Measurements from ENCODE around the gene ZFPL1.

Gene ZFPL1

DNA sequence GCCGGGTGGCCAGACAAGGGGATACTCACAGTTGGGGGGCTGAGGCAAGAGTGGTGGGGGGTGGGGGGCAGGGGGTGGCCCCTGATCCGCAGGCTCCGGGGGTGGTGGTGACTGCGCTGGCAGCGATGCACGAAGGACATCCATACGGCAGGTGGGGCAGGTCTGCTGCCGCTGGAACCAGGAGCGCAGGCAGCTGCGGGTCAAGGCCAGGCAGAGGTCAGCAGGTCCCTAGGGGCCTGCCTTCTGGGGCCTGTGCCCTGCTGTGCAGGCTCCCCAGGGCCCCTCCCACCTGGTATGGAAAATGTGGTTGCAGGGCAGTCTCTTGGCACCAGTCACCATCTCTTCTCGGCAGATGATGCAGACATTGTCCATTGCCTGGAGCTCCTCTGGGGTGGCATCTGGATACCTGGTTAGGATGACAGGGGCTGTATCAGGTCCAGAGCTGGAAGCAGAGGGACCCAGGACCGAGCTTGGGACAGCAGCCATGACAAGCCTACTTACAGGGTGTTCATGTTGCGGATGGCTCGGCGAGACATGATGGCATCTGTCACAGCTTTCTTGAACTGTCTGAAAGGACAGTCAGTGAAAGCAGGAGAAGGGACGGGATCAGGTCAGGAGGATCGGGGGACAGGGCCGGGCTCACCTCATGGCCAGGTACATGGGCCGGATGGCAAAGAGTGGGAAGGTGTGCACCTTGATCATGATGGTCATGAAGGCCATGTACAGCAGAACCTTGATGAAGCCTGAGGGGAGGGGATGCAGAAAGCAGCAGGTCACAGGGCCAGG, 46.8 kb downstream of the ZFPL1 start:
- DNase-seq (ENCODE audit: low read depth): no peak

- no peak for DNase-seq (ENCODE audit: low read depth)
Measured at GRCh38 chr11:65131417-65131776, 47.4 kb downstream of the ZFPL1 start.

DNA sequence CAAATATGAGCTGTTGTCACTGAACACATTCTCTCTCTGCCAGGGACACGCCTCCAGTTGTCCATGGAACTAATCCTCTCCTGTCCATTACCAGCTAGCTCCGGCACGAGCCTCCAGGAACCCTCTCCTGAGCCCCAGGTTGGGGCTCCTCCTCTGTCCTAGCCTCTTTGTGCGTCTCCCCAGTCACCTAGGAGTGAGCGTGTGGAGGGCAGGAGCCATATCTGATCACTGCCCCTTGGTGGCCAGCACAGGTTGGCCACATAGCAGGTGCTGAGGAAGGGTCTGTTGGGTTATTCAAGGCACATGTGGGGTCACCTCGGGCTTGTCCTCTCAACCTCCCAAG, 47.8 kb downstream of the ZFPL1 start:
- DNase-seq (ENCODE audit: low read depth): no peak

GRCh38 chr11:65132238-65132987, 48.4 kb downstream of the ZFPL1 start:
- no peak for DNase-seq (ENCODE audit: low read depth)

- no peak for DNase-seq (ENCODE audit: low read depth)
Measured at GRCh38 chr11:65132988-65133700, 49.1 kb downstream of the ZFPL1 start.

GRCh38 chr11:65133724-65134123, 49.7 kb downstream of the ZFPL1 start:
- DNase-seq (ENCODE audit: low read depth): no peak

DNA sequence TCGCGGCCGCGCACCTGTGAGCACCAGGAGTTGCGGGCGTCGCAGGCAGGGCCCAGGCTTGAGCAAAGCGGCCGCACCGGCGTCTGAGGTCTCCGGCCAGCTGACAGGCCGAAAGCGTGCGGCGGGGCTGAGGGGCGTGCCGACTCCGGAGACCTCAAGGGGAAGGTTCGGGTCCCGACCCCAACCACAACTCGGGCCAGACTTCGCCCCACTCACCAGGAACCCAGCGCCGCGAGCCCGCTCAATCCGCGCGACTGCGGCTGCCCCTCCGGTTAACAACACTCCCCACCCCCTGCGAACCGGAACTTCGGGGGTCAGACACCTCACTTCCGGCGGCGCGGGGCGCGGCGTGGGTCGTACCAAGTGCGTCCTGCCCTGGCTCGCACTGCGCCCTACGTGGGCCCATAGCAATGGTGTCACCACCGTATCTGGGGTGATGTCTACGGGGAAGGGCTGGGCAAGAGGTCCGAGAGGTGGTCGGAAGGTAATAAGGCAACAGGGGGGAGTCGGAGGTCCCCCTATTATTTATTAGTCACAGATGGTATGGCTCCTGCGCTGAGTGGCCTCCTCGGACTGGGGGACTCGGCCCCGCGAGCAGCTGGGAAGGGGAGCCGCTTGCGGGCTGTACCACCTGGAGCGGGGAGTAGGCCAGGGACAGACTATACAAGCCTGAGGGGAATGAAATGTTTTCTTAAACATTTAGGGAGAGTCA, 50.4 kb downstream of the ZFPL1 start, which contains the start of gene SYVN1:
SYVN1 (minus strand) TSS at position 280 of the 712 bp plus-strand sequence. CDS start 918 bp downstream, outside the sequence.
- DNase-seq (ENCODE audit: low read depth): peak; percentile 87

GRCh38 chr11:65134952-65135632, 51.1 kb downstream of the ZFPL1 start:
- DNase-seq (ENCODE audit: low read depth): peak; percentile 72

- DNase-seq (ENCODE audit: low read depth): no peak
Measured at GRCh38 chr11:65135633-65136145, 51.7 kb downstream of the ZFPL1 start.

DNA sequence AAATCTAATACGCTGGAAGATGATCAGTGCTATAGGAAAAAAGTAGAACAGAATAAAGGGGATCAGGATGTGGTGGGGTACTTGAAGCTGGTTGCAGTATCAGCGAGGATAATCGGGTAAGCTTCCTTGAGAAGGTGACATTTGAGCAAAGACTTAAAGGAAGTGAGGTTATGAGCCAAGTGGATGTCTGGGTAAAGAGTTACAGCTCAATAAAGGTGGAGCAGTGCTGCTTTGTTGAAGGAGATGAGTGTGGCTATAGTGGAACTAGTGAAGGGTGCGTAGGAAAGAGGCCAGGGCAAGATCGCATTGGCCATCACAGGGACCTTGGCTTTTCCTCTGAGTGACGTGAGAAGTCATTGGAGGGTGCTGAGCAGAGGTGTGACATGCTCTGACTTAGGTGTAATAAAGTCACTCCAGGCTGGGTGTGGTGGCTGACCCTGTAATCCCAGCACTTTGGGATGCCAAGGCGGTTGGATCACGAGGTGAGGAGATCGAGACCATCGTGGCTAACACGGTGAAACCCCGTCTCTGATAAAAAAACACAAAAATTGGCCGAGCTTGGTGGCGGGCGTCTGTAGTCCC, 52.6 kb downstream of the ZFPL1 start:
- no peak for DNase-seq (ENCODE audit: low read depth)

All from activated T-helper 1 cell treated with Interleukin-2 at 50 U/mL for 16 hours (primary cell).